HG02623 (cell line): ENCODE data around the gene DDX27.
A peak's percentile ranks its signal among the peaks of the same experiment; 100 is the strongest.
"Not testable (repeated sequence)": the region's sequence is repeated elsewhere in the genome, so short reads cannot be mapped to it uniquely, and the experiment has no call there.

Experiments used
- ATAC-seq: cut with Tn5 transposase; IDR thresholded peaks from one replicate; pipeline ENCODE4 v1.9.1; 2021; ENCODE audit warnings: moderate library complexity; ENCODE audit not compliant: unreplicated experiment

Gene DDX27

GRCh38 chr20:49203011-49203410, 16.2 kb upstream of the DDX27 start:
- no peak for ATAC-seq

GRCh38 chr20:49203746-49204145, 15.5 kb upstream of the DDX27 start:
- no peak for ATAC-seq

GRCh38 chr20:49207076-49207475, 12.1 kb upstream of the DDX27 start:
- no peak for ATAC-seq

GRCh38 chr20:49210101-49210756, 9.0 kb upstream of the DDX27 start:
- no peak for ATAC-seq

- no peak for ATAC-seq
Observed at GRCh38 chr20:49210757-49211110, 8.5 kb upstream of the DDX27 start.

- no peak for ATAC-seq
Observed at GRCh38 chr20:49214571-49214970, 4.6 kb upstream of the DDX27 start.

GRCh38 chr20:49215232-49215631, 4.0 kb upstream of the DDX27 start:
- ATAC-seq, result no peak

GRCh38 chr20:49216991-49217578, 2.1 kb upstream of the DDX27 start:
- peak; percentile 33 for ATAC-seq

GRCh38 chr20:49218739-49219090, 501 bp upstream of the DDX27 start:
- ATAC-seq, result not testable (repeated sequence)

GRCh38 chr20:49219924-49220831, 962 bp downstream of the DDX27 start:
- no peak for ATAC-seq

GRCh38 chr20:49225896-49226295, 6.7 kb downstream of the DDX27 start:
- ATAC-seq, result no peak

- no peak for ATAC-seq
Observed at GRCh38 chr20:49228676-49229075, 9.5 kb downstream of the DDX27 start.

GRCh38 chr20:49229381-49229780, 10.2 kb downstream of the DDX27 start:
- ATAC-seq, result no peak

GRCh38 chr20:49230021-49230420, 10.8 kb downstream of the DDX27 start:
- ATAC-seq, result no peak

- no peak for ATAC-seq
Observed at GRCh38 chr20:49230561-49231133, 11.4 kb downstream of the DDX27 start.

- ATAC-seq, result no peak
Observed at GRCh38 chr20:49231471-49231870, 12.3 kb downstream of the DDX27 start.

GRCh38 chr20:49233226-49233625, 14.0 kb downstream of the DDX27 start:
- no peak for ATAC-seq

- ATAC-seq, result no peak
Observed at GRCh38 chr20:49234831-49235230, 15.6 kb downstream of the DDX27 start.

- no peak for ATAC-seq
Observed at GRCh38 chr20:49236301-49236700, 17.1 kb downstream of the DDX27 start.

GRCh38 chr20:49237531-49237930, 18.3 kb downstream of the DDX27 start:
- ATAC-seq, result no peak

- no peak for ATAC-seq
Observed at GRCh38 chr20:49245921-49246740, 26.9 kb downstream of the DDX27 start.
